Gastroesophageal sphincter (tissue), 3 donors: ENCODE data around the gene RAP1GDS1.

Experiments used
- CTCF ChIP-seq, 4 experiments: fragments of 200-600 bp in 2 of 4; fragments of 450-650 bp in 2 of 4; sonication (generic) in 1 of 4; IDR thresholded peaks; one replicate each; pipeline ENCODE4 v1.5.1; 2017 to 2019; ENCODE audit warnings: antibody characterized with exemption in 4 of 4, mild to moderate bottlenecking in 2 of 4, moderate library complexity in 2 of 4
- POLR2AphosphoS5 ChIP-seq: sonication (generic); formaldehyde crosslinking; IDR thresholded peaks from one replicate; pipeline ENCODE4 v1.6.1; 2017; ENCODE audit warnings: antibody characterized with exemption

GRCh38 chr4:98343626-98344025 is 82.4 kb downstream of the RAP1GDS1 start:
- TF ChIP-seq CTCF (IDR thresholded peaks at IDR 0.05) (no peak), POLR2AphosphoS5 (no peak)
